Activated CD8-positive, alpha-beta memory T cell treated with anti-CD3 and anti-CD28 coated beads, Interleukin-2, amount 10 ng/mL, durations not matched to agents 7 days and 5 days (primary cell): Measurements from ENCODE around the gene CUL7. TPM values are rescaled to one million over a fixed set of nuclear protein-coding genes. Genes with fewer than 3 reads are reported as not detected.

Experiments
- ATAC-seq: fragments of 150-1000 bp; cut with Tn5 transposase; one replicate; pipeline ENCODE4 v1.10.0; 2021; ENCODE audit warnings: moderate library complexity
- CTCF ChIA-PET: fragments of 350-600 bp; sonication (Branson Sonifier 250); formaldehyde crosslinking; loops from one replicate; lab custom pipeline; 2021; ENCODE audit warnings: antibody characterized with exemption; lab: Charles Lee
- DNase-seq: peaks from one replicate; pipeline ENCODE4 v3.0.0-alpha.2; 2020
- H3K27ac Mint-ChIP-seq: one replicate; pipeline ENCODE4 v1.8.0; 2021; ENCODE audit warnings: mild to moderate bottlenecking, mixed read lengths
- H3K27me3 Mint-ChIP-seq: one replicate; pipeline ENCODE4 v1.8.0; 2021; ENCODE audit warnings: mixed read lengths
- H3K36me3 Mint-ChIP-seq: one replicate; pipeline ENCODE4 v1.8.0; 2021; ENCODE audit warnings: mild to moderate bottlenecking, mixed read lengths
- H3K4me1 Mint-ChIP-seq: one replicate; pipeline ENCODE4 v1.8.0; 2021; ENCODE audit warnings: mixed read lengths
- H3K4me3 Mint-ChIP-seq: one replicate; pipeline ENCODE4 v1.8.0; 2021; ENCODE audit warnings: mild to moderate bottlenecking, moderate library complexity, mixed read lengths
- H3K9me3 Mint-ChIP-seq: one replicate; pipeline ENCODE4 v1.8.0; 2022; ENCODE audit warnings: low read depth, mixed read lengths
- total RNA-seq, 2 experiments: library from RNA; stranded (reverse); gene quantifications; one replicate each; pipeline ENCODE4 v1.2.3, GENCODE V29; 2021

CUL7 gene
- total RNA-seq: 10 to 100 TPM; 10.4 to 12.0 TPM

DNA sequence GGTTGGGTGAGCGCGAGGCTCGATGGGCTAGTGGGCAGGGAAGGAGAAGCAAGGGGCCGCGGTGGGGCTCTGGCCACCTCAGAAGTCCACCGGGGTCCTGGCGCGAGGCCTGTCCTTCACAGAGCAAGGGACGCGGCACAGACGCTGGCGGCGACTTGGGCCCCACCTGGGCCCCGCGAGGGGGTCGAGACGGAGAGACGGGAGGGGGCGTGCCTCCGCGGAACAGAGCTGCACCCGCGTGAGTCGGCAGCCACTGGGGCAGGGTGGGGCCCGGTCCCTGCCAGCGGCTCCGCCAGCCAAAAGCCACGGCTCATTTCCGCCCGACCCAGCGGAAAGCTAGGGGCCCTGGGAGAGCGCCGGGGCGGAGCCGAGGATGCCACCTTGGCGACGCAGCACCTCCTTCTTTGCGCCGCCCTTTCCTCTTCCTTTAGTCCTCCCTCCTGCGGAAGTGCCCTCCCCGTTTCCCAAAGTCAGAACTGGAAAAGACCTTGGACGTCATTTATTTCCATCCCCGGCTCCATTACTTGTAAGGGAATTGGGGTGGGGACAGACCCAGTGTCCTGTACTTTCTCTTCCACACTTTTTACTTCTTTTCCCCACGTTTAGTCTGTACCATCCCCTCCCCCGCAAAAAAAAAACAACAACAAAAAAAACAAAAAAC, at the start of gene CUL7:
CUL7 (minus strand) TSS at position 307 of the 661 bp plus-strand sequence. CDS start 1,063 bp downstream, outside the sequence.
- peaks cover 18% of the 10 kb centered on the region for H3K36me3 Mint-ChIP-seq
- H3K9me3 Mint-ChIP-seq: no peaks in the 10 kb centered on the region
- CTCF ChIA-PET: interaction anchor here (0.6 to 2.0 kb wide), 9 partner anchors 9 to 176 kb away, joined by 3 to 11 read pairs (median 3); partner anchors contain the start of genes CNPY3, DNPH1, PPP2R5D and RRP36
- H3K4me3 Mint-ChIP-seq: peak within 1 kb of the TSS; percentile 92
- no peaks in the 10 kb centered on the region for H3K27me3 Mint-ChIP-seq
- H3K4me1 Mint-ChIP-seq: peaks cover 40% of the 10 kb centered on the region
- DNase-seq (peak; percentile 95), ATAC-seq (peak; percentile 99)
- H3K27ac Mint-ChIP-seq: peak within 1 kb of the TSS; percentile 98

DNA sequence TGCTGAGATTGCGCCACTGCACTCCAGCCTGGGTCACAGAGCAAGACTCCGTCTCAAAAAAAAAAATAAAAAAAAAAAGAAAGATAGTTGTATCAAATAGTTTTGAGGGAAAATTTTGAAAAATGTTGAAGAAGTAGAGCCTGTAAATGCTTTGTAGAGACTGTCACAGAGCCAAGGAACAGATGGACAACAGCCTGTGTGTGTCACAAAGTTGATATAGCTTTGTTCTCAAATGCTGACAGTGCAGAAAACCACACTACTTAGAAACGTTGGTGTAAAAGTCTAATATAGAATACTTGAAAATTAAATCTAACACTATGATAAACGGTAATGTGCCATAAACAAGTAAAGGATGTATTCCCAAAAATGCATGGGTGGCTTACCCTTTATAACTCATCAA, 47.8 kb upstream of the CUL7 start:
- Mint-ChIP-seq H3K27ac (no peak overlapping the region), H3K9me3 (no peaks in the 10 kb centered on the region), H3K4me1 (no peaks in the 10 kb centered on the region), H3K4me3 (no peak overlapping the region), H3K27me3 (peaks cover 3% of the 10 kb centered on the region), H3K36me3 (no peaks in the 10 kb centered on the region)
- DNase-seq (no peak), ATAC-seq (no peak)
- CTCF ChIA-PET: no interaction called here

DNA sequence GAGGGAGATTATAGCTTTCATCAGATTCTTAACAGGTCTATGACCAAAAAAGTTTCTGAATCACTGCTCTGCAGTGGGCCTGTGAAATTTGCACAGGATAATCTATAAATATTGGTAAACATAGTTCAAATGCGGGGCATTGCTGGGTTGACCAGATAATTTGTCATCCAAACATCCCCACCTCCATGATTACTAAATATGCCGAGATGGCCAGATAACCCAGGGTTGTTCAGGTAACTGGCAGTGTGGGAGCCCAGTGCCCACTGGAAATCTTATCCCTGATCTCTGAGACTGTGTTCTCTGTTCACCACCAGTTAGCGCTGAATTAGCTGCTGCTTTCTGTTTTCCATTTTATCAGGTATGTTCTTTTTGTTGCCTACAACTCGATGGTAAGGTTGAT, 43.9 kb upstream of the CUL7 start:
- peaks cover 14% of the 10 kb centered on the region for H3K4me1 Mint-ChIP-seq
- H3K27me3 Mint-ChIP-seq: no peaks in the 10 kb centered on the region
- no peak overlapping the region for H3K27ac Mint-ChIP-seq
- CTCF ChIA-PET: interaction anchor here (2.0 kb wide), 1 partner anchor 46 kb away, joined by 10 read pairs; no protein-coding TSS in a partner anchor
- no peak overlapping the region for H3K4me3 Mint-ChIP-seq
- DNase-seq: no peak
- H3K36me3 Mint-ChIP-seq: no peaks in the 10 kb centered on the region
- no peak for ATAC-seq
- H3K9me3 Mint-ChIP-seq: no peaks in the 10 kb centered on the region

DNA sequence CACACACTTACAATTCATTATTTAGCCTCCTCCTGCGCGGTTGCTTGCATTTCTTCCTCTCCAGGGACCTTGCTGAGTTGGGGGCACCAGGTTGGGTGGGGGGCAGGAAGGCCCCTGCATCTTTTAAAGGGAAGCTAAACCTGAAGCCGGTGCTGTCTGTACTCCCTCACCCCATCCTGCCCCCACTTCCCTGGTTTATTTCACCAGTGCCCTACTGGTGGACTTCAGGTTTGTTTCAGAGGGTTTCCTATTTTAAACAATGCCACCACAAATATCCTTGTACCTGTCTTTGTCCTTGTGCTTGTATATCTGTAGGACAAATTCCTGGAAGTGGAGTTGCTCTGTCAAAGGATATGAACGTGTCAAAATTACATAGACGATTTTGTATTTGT, 43.4 kb upstream of the CUL7 start:
- H3K4me1 Mint-ChIP-seq: peaks cover 16% of the 10 kb centered on the region
- DNase-seq (no peak), ATAC-seq (no peak)
- no peak overlapping the region for H3K4me3 Mint-ChIP-seq
- H3K27ac Mint-ChIP-seq: no peak overlapping the region
- H3K27me3 Mint-ChIP-seq: no peaks in the 10 kb centered on the region
- H3K9me3 Mint-ChIP-seq: no peaks in the 10 kb centered on the region
- CTCF ChIA-PET: interaction anchor here (2.0 kb wide), 1 partner anchor 47 kb away, joined by 10 read pairs; no protein-coding TSS in a partner anchor
- H3K36me3 Mint-ChIP-seq: no peaks in the 10 kb centered on the region

DNA sequence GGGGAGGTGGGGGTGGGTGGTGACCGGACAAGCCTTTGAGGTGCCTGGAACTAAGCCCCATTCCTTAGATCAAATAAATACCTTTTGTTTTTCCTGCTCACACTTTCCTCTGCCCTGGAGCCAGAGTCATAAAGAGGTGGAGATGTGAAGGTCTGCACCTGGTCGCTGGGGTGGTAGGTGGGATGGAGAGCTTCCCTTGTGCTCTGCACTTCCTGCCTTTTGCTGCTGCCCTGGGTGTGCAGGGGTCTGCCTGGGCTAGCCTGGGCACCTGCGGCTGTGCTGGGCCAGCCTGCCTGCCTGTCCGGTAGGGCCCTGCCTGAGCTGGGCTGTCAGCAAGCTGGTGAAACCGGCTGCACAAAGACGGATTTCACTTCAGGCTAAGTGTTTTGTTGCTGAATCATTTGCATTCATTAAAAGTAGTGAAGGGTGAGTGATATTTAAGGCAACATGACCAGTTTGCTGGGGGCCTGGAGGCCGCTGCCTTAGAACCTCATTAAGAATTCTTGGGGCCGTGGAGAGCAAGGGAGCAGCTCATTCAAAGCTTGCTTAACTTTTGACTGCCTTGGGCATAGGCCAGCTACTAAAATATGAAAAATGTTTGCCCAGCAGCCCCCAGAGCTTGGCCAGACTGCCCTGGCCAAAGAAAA, 42.9 kb upstream of the CUL7 start:
- H3K4me1 Mint-ChIP-seq: peaks cover 16% of the 10 kb centered on the region
- CTCF ChIA-PET: interaction anchor here (2.0 kb wide), 1 partner anchor 47 kb away, joined by 10 read pairs; no protein-coding TSS in a partner anchor
- H3K36me3 Mint-ChIP-seq: no peaks in the 10 kb centered on the region
- H3K4me3 Mint-ChIP-seq: no peak overlapping the region
- H3K9me3 Mint-ChIP-seq: no peaks in the 10 kb centered on the region
- no peak for ATAC-seq
- H3K27me3 Mint-ChIP-seq: no peaks in the 10 kb centered on the region
- no peak overlapping the region for H3K27ac Mint-ChIP-seq
- DNase-seq: no peak

DNA sequence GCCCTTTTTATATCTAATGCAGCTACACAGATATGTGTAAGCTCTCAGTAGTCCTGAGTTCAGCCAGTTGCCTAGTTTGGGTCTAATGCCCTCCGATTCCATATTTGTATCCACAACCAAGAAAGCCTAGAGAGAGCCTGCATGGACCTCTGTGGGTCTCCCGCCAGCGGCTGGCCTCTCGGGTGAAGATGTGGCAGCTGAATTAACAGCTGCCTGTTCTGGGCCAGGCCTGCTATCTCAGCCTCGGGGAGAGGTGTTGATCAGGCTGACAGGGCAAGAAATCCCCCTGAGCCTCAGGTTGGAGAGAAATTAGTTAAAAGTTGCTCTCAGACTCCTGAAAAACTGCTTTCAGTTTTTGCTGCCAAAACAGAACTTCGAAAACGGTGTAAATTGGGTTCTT, 42.3 kb upstream of the CUL7 start:
- no peak for DNase-seq
- Mint-ChIP-seq H3K27ac (no peak overlapping the region), H3K4me3 (no peak overlapping the region), H3K36me3 (no peaks in the 10 kb centered on the region), H3K9me3 (no peaks in the 10 kb centered on the region), H3K4me1 (peaks cover 16% of the 10 kb centered on the region), H3K27me3 (no peaks in the 10 kb centered on the region)
- ATAC-seq: no peak
- CTCF ChIA-PET: interaction anchor here (2.0 kb wide), 1 partner anchor 48 kb away, joined by 10 read pairs; no protein-coding TSS in a partner anchor

DNA sequence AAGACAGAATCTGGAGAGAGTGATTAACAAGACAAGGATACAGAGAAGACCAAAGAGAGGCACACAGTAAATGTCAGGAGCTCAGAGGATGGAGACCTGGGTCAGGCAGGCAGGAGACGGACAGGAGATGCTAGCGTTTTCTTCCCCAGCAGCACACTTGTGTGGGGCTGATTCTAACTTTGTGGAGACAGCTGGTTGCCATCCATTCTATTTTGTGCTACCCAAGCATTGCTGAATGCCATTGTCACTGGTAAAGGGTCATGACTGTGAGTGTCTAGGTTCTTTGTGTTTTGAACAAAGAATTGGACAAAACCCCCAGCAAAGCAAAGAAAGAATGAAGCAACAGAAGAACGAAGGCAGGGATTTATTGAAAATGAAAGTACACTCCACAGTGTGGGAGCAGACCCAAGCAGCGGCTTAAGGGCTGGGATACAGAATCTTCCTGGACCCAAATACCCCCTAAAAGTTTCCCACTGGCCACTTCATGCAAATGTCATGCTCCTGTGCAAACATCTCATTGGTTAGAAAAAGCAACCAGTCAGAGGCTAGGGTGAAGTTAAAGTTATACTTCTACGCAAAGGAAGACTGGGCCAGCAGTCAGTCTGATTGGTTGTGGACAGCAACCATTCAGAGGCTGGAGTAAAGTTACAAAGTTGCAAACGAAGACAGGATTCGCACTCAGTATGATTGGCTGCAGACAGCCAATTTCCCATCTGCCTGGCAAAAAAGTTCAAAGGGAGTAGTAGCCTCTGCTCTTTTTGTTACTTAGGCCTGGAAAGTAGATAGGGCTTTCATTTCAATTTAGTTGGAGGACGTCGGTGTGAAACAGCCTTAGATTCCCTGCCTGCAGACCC, 40.0 kb upstream of the CUL7 start:
- H3K4me3 Mint-ChIP-seq: no peak overlapping the region
- CTCF ChIA-PET: interaction anchor here (1.1 to 1.2 kb wide), 2 partner anchors 11 to 193 kb away, joined by 3 read pairs; no protein-coding TSS in a partner anchor
- no peaks in the 10 kb centered on the region for H3K36me3 Mint-ChIP-seq

DNA sequence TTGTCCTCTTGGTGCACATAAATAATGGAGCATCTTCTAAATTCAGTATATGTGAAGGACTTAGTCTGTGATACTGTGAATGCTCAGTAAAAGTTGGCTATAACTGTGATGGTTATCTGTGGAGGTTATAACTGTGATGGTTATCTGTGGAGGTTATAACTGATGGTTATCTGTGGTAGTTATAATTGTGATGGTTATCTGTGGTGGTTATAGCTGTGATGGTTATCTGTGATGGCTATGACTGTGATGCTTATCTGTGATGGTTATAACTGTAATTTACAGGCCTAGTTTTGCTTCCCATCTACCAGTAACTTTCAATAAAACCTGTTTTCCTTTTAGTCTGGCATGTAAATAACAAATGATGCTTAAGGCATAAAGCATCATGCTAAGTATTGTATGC, 39.0 kb upstream of the CUL7 start:
- no peak overlapping the region for H3K27ac Mint-ChIP-seq
- no peak overlapping the region for H3K4me3 Mint-ChIP-seq
- ATAC-seq (peak; percentile 46), DNase-seq (no peak)
- no peaks in the 10 kb centered on the region for H3K9me3 Mint-ChIP-seq
- CTCF ChIA-PET: interaction anchor here (1.1 to 1.2 kb wide), 2 partner anchors 10 to 192 kb away, joined by 3 read pairs; no protein-coding TSS in a partner anchor
- no peaks in the 10 kb centered on the region for H3K27me3 Mint-ChIP-seq
- H3K4me1 Mint-ChIP-seq: peaks cover 16% of the 10 kb centered on the region
- H3K36me3 Mint-ChIP-seq: no peaks in the 10 kb centered on the region

More for the DNA sequence above, 40.0 kb upstream of the CUL7 start:
- ATAC-seq: peak; percentile 23
- Mint-ChIP-seq H3K9me3 (no peaks in the 10 kb centered on the region), H3K4me1 (peaks cover 16% of the 10 kb centered on the region), H3K27ac (no peak overlapping the region), H3K27me3 (no peaks in the 10 kb centered on the region)
- no peak for DNase-seq

DNA sequence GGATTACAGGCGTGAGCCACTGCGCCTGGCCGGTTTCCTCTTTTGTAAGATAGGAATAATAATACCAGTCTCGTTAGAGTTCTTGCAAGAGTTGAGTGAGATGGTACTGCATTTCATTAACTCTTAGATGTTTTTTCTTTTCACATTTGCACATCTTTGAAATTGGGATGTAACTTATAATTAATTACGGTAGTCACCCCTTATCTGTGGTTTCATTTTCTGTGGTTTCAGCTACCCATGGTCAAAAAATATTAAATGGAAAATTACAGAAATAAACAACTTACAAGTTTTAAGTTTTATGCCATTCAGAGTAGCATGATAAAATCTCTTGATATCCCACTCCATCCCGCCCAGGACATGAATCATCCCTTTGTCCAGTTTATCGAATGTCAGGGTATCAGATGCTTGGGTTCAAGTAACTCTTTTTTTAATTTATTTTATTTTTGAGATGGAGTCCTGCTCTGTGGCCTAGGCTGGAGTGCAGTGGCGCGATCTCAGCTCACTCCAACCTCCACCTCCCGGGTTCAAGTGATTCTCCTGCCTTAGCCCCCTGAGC, 37.9 kb upstream of the CUL7 start:
- no peaks in the 10 kb centered on the region for H3K36me3 Mint-ChIP-seq
- ATAC-seq (no peak), DNase-seq (no peak)
- no peak overlapping the region for H3K27ac Mint-ChIP-seq
- H3K27me3 Mint-ChIP-seq: no peaks in the 10 kb centered on the region
- peaks cover 16% of the 10 kb centered on the region for H3K4me1 Mint-ChIP-seq
- H3K4me3 Mint-ChIP-seq: no peak overlapping the region
- CTCF ChIA-PET: no interaction called here
- H3K9me3 Mint-ChIP-seq: no peaks in the 10 kb centered on the region

DNA sequence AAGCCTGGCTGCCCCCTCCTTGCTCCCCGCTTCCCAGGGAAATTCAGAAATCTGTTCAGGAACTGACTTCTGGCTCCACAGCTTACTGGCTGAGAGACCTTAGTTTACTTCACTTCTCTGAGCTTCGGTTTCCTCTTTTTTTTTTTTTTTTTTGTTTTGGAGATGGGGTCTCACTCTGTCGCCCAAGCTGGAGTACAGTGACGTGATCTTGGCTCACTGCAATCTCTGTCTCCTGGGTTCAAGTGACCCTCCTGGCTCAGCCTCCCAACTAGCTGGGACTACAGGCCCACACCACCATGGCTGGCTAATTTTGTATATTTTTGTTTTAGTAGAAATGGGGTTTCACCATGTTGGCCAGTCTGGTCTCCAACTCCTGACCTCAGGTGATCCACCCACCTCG, 37.4 kb upstream of the CUL7 start:
- ATAC-seq (no peak), DNase-seq (no peak)
- H3K9me3 Mint-ChIP-seq: no peaks in the 10 kb centered on the region
- peaks cover 1% of the 10 kb centered on the region for H3K27me3 Mint-ChIP-seq
- H3K27ac Mint-ChIP-seq: no peak overlapping the region
- H3K36me3 Mint-ChIP-seq: no peaks in the 10 kb centered on the region
- peaks cover 19% of the 10 kb centered on the region for H3K4me1 Mint-ChIP-seq
- CTCF ChIA-PET: no interaction called here
- H3K4me3 Mint-ChIP-seq: no peak overlapping the region

DNA sequence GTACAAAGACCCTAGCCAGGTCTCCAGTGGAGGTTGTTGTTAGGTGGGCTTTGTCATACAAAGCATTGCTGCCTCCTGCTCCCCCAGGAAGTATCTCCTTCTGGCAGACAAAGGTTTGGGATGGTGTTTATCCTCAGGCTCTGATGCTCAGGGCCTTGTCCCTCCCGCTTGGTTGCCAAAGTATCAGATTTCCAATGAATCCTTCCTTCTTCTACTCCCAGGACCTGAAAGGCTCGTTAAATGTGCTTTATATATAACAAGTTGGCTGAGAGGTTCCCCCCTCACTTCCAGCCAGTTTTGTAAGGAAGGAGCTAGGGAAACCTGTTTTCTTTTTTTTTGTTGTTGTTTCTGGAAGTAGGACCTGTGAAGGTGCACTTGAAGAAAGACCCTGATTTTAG, 36.9 kb upstream of the CUL7 start:
- DNase-seq (no peak), ATAC-seq (no peak)
- Mint-ChIP-seq H3K4me1 (peaks cover 21% of the 10 kb centered on the region), H3K27ac (no peak overlapping the region), H3K9me3 (no peaks in the 10 kb centered on the region), H3K27me3 (peaks cover 3% of the 10 kb centered on the region), H3K4me3 (no peak overlapping the region), H3K36me3 (no peaks in the 10 kb centered on the region)
- CTCF ChIA-PET: no interaction called here

DNA sequence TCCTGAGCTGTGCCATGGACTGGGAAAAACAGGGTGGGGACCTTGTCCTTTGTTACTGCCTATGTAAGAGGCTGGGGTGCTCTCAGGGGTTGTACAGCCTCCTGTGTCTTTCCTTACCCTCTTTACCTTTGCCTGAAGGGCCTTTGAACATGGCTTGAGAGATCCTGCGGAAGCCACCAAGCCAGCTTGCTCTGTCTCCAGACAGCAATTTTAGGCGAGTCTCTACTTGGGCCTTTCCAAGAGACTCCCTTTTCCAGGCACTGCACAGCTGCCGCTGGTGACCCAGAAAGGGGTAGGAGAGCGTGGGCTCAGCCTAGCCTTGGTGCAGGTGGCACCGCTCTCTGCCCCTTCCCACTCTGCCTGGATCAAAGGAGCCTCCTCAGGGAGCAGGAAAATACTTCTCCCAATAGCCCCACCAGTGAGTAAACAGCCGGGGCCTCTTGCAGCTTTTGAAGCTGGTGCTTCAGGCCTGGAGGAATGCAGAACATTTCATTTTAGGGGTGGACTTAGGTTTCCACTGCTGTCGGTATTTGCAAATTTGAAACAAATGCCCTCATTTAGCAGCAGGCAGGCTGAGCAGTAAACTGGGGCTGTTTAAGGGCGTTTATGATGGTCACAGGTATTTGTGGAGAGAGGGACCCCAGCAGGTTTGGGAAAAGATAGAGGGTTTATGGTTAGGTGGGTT, 36.4 kb upstream of the CUL7 start:
- CTCF ChIA-PET: no interaction called here
- H3K27me3 Mint-ChIP-seq: peaks cover 3% of the 10 kb centered on the region
- H3K9me3 Mint-ChIP-seq: no peaks in the 10 kb centered on the region

More for the DNA sequence above, 36.4 kb upstream of the CUL7 start:
- no peak overlapping the region for H3K27ac Mint-ChIP-seq
- H3K4me3 Mint-ChIP-seq: no peak overlapping the region
- H3K36me3 Mint-ChIP-seq: no peaks in the 10 kb centered on the region
- peaks cover 21% of the 10 kb centered on the region for H3K4me1 Mint-ChIP-seq
- ATAC-seq: no peak
- DNase-seq: no peak
